B cell (primary cell): Measurements from ENCODE around the gene CRYBG2. TPM values are rescaled to one million over a fixed set of nuclear protein-coding genes. Genes with fewer than 3 reads are reported as not detected.

Source experiments
- ATAC-seq: fragments of 200-7000 bp; cut with Tn5 transposase; one replicate; pipeline ENCODE4 v1.10.0; 2021; ENCODE audit warnings: low read depth, mild to moderate bottlenecking, moderate number of reproducible peaks, moderate library complexity
- CTCF ChIA-PET: fragments of 350-600 bp; sonication (Branson Sonifier 250); formaldehyde crosslinking; loops from one replicate; lab custom pipeline; 2021; ENCODE audit warnings: antibody characterized with exemption, inconsistent platforms; lab: Charles Lee
- POLR2A ChIA-PET: fragments of 350-600 bp; sonication (Branson Sonifier 250); formaldehyde crosslinking; loops from one replicate; lab custom pipeline; 2021; ENCODE audit warnings: antibody characterized with exemption; lab: Charles Lee
- DNase-seq: peaks from one replicate; pipeline ENCODE4 v3.0.0; 2013
- H2AFZ ChIP-seq: 2 replicates; pipeline ENCODE4 v1.6.1; 2012; ENCODE audit warnings: mild to moderate bottlenecking, low read depth, low read length; ENCODE audit not compliant: insufficient read depth, poor library complexity, severe bottlenecking
- H3K27ac ChIP-seq, 2 donors: 1 replicate in 1 of 2; 2 replicates in 1 of 2; pipeline ENCODE4 v1.5.1; 2012 to 2013; ENCODE audit warnings: low read length in 2 of 2, mild to moderate bottlenecking in 2 of 2, moderate library complexity in 1 of 2
- H3K27me3 ChIP-seq, 4 experiments: fragments of 200-600 bp in 1 of 4; sonication (generic) in 1 of 4; replicated peaks in 1 of 4; 1 replicate in 2 of 4; 2 replicates in 2 of 4; pipeline versions ENCODE4 v1.6.1 to v1.7.0; 2013 to 2016; ENCODE audit warnings: low read length in 3 of 4, mild to moderate bottlenecking in 2 of 4, mixed read lengths in 1 of 4, moderate library complexity in 1 of 4; ENCODE audit not compliant: insufficient read depth in 4 of 4, control insufficient read depth in 3 of 4; ENCODE audit errors: control extremely low read depth in 1 of 4
- H3K36me3 ChIP-seq, 2 experiments: replicated peaks in 1 of 2; 1 replicate in 1 of 2; 2 replicates in 1 of 2; pipeline versions ENCODE4 v1.6.1 to v1.7.1; 2013; ENCODE audit warnings: low read length in 1 of 2; ENCODE audit not compliant: insufficient read depth in 2 of 2, control insufficient read depth in 1 of 2; ENCODE audit errors: control extremely low read depth in 1 of 2, extremely low read depth in 1 of 2
- H3K4me1 ChIP-seq, 2 donors: fragments of 200-600 bp in 1 of 2; sonication (generic) in 1 of 2; 1 replicate in 1 of 2; 2 replicates in 1 of 2; pipeline versions ENCODE4 v1.5.1 to v1.6.1; 2013 to 2017; ENCODE audit warnings: low read length in 2 of 2; ENCODE audit not compliant: control insufficient read depth in 2 of 2, insufficient read depth in 2 of 2
- H3K4me2 ChIP-seq: replicated peaks from 2 replicates; pipeline ENCODE3; 2012; ENCODE audit warnings: mild to moderate bottlenecking, low read depth, low read length; ENCODE audit not compliant: poor library complexity, severe bottlenecking
- H3K4me3 ChIP-seq, 5 experiments: fragments of 200-600 bp in 1 of 5; sonication (generic) in 1 of 5; 1 replicate in 3 of 5; 2 replicates in 2 of 5; pipeline versions ENCODE4 v1.5.1 to v1.7.0; 2011 to 2016; ENCODE audit warnings: low read length in 4 of 5, mild to moderate bottlenecking in 4 of 5, low read depth in 2 of 5, control low read depth in 1 of 5, moderate library complexity in 1 of 5; ENCODE audit not compliant: insufficient read depth in 1 of 5; ENCODE audit errors: control extremely low read depth in 1 of 5, extremely low read depth in 1 of 5
- H3K79me2 ChIP-seq: fragments of 200-600 bp; sonication (generic); one replicate; pipeline ENCODE4 v1.6.0; 2016; ENCODE audit warnings: low read length; ENCODE audit not compliant: control insufficient read depth, insufficient read depth
- H3K9ac ChIP-seq: fragments of 200-600 bp; sonication (generic); 2 replicates; pipeline ENCODE4 v1.6.1; 2017; ENCODE audit warnings: mild to moderate bottlenecking, low read length, moderate library complexity
- H3K9me3 ChIP-seq, 3 donors: one replicate each; pipeline versions ENCODE4 v1.6.1 to v1.7.1; 2013; ENCODE audit warnings: low read length in 2 of 3; ENCODE audit not compliant: control insufficient read depth in 2 of 3, insufficient read depth in 1 of 3; ENCODE audit errors: control extremely low read depth in 1 of 3
- H4K20me1 ChIP-seq: 2 replicates; pipeline ENCODE4 v1.6.0; 2012; ENCODE audit warnings: mild to moderate bottlenecking, low read length; ENCODE audit not compliant: insufficient read depth, control insufficient read depth, poor library complexity, severe bottlenecking
- H3K27ac Mint-ChIP-seq: one replicate; pipeline ENCODE4 v1.8.0; 2021; ENCODE audit warnings: mixed read lengths
- H3K27me3 Mint-ChIP-seq: one replicate; pipeline ENCODE4 v1.8.0; 2021; ENCODE audit warnings: mixed read lengths
- H3K4me1 Mint-ChIP-seq: one replicate; pipeline ENCODE4 v1.8.0; 2021; ENCODE audit warnings: mixed read lengths
- H3K4me3 Mint-ChIP-seq: one replicate; pipeline ENCODE4 v1.8.0; 2021; ENCODE audit warnings: mixed read lengths
- H3K9me3 Mint-ChIP-seq: one replicate; pipeline ENCODE4 v1.8.0; 2022; ENCODE audit warnings: mixed read lengths; ENCODE audit not compliant: insufficient read depth
- CTCF ChIP-seq: fragments of 200-600 bp; IDR thresholded peaks from one replicate; pipeline ENCODE4 v1.8.0; 2022; ENCODE audit warnings: antibody characterized with exemption, mild to moderate bottlenecking
- EZH2 ChIP-seq: IDR thresholded peaks from 2 replicates; pipeline ENCODE4 v1.6.1; 2012; ENCODE audit warnings: borderline replicate concordance, low read depth, mild to moderate bottlenecking, moderate library complexity, low read length; ENCODE audit not compliant: insufficient read depth, poor library complexity, severe bottlenecking
- WGBS: methylation state at CpG from one replicate; pipeline ENCODE4 v1.1.5; 2013; ENCODE audit warnings: missing lambda C conversion rate; ENCODE audit not compliant: insufficient coverage; 5-methylcytosine and 5-hydroxymethylcytosine counted together
- intact Hi-C: fragments of 100-400 bp; cut with micrococcal nuclease; formaldehyde crosslinking; loops from one replicate; pipeline ENCODE4 v1.10.0; 2022
- polyA plus RNA-seq: library from polyadenylated mRNA; depleted of rRNA; stranded (reverse); fragments of >200 nt; gene quantifications from 2 replicates; pipeline ENCODE4 v1.2.3, GENCODE V29; 2012
- total RNA-seq, 2 donors: library from RNA; stranded (reverse); fragments of 120-200 nt in 1 of 2; gene quantifications; 1 replicate in 1 of 2; 2 replicates in 1 of 2; pipeline versions ENCODE4 v1.2.3 to v1.2.4, GENCODE V29; 2013 to 2022

CRYBG2 gene
- total and polyA plus RNA-seq, 2 donors (not counting 1 experiment from before 2014, with no cell fraction given), result 3.3 to 5.3 TPM

- no peaks in the 10 kb centered on the region for H3K9me3 Mint-ChIP-seq
- 91% methylated on average over 15 of the region's 15 CpGs for WGBS
- Histone ChIP-seq H3K9ac (no peak overlapping the region), H2AFZ (no peak overlapping the region), H3K27ac (no peak overlapping the region), H3K4me1 (no peaks in the 10 kb centered on the region), H3K4me2 (no peak overlapping the region), H3K79me2 (no peaks in the 10 kb centered on the region), H3K9me3 (no peaks in the 10 kb centered on the region), H3K4me3 (no peak overlapping the region), H4K20me1 (no peaks in the 10 kb centered on the region), H3K36me3 (no peaks in the 10 kb centered on the region), H3K27me3 (no peaks in the 10 kb centered on the region)
- TF ChIP-seq CTCF (no peak), EZH2 (no peak)
- no peak overlapping the region for H3K27ac Mint-ChIP-seq
- H3K4me1 Mint-ChIP-seq, result no peaks in the 10 kb centered on the region
- ATAC-seq (no peak), DNase-seq (no peak)
- no peak overlapping the region for H3K4me3 Mint-ChIP-seq
- ChIA-PET CTCF (interaction anchor here (1.0 kb wide), 1 partner anchor 24 kb away, joined by 3 read pairs; no protein-coding TSS in a partner anchor), POLR2A (no interaction called here)
- no peaks in the 10 kb centered on the region for H3K27me3 Mint-ChIP-seq
- intact Hi-C loops, result no loop called here
Observed at GRCh38 chr1:26345718-26346117, 8.2 kb downstream of the CRYBG2 start.

GRCh38 chr1:26344147-26344920 lies 9.6 kb downstream of the CRYBG2 start:
- CTCF ChIA-PET, result no interaction called here
- POLR2A ChIA-PET, result interaction anchor here (0.6 kb wide), 1 partner anchor 16 kb away, joined by 3 read pairs; no protein-coding TSS in a partner anchor
- Histone ChIP-seq H3K36me3 (no peaks in the 10 kb centered on the region), H3K9ac (no peak overlapping the region), H3K9me3 (no peaks in the 10 kb centered on the region), H3K4me3 (no peak overlapping the region), H3K4me2 (no peak overlapping the region), H3K4me1 (no peaks in the 10 kb centered on the region), H4K20me1 (no peaks in the 10 kb centered on the region), H3K79me2 (no peaks in the 10 kb centered on the region), H3K27me3 (no peaks in the 10 kb centered on the region), H3K27ac (no peak overlapping the region), H2AFZ (no peak overlapping the region)
- Mint-ChIP-seq H3K27me3 (no peaks in the 10 kb centered on the region), H3K4me1 (no peaks in the 10 kb centered on the region), H3K9me3 (no peaks in the 10 kb centered on the region), H3K4me3 (no peak overlapping the region), H3K27ac (no peak overlapping the region)
- no peak for TF ChIP-seq EZH2
- TF ChIP-seq CTCF, result no peak
- intact Hi-C loops, result no loop called here
- ATAC-seq (no peak), DNase-seq (no peak)
- WGBS, result 91% methylated on average over 14 of the region's 15 CpGs
